Fibroblast of lung (primary cell): Measurements from ENCODE around the gene UGT1A3.

Experiments used
- EZH2 ChIP-seq: IDR thresholded peaks from 2 replicates; pipeline ENCODE4 v1.5.1; 2012; ENCODE audit warnings: low read length, control low read depth, mild to moderate bottlenecking; ENCODE audit errors: missing control alignments
- TF ChIP-seq, protein P1 (sequence below), 2 donors: IDR thresholded peaks in 1 of 2; conservative IDR thresholded peaks in 1 of 2; 1 replicate in 1 of 2; 2 replicates in 1 of 2; pipeline ENCODE4 v1.5.1; 2011 to 2012; ENCODE audit warnings: low read length in 2 of 2, control low read depth in 1 of 2, inconsistent platforms in 1 of 2, low read depth in 1 of 2, mild to moderate bottlenecking in 1 of 2

DNA sequence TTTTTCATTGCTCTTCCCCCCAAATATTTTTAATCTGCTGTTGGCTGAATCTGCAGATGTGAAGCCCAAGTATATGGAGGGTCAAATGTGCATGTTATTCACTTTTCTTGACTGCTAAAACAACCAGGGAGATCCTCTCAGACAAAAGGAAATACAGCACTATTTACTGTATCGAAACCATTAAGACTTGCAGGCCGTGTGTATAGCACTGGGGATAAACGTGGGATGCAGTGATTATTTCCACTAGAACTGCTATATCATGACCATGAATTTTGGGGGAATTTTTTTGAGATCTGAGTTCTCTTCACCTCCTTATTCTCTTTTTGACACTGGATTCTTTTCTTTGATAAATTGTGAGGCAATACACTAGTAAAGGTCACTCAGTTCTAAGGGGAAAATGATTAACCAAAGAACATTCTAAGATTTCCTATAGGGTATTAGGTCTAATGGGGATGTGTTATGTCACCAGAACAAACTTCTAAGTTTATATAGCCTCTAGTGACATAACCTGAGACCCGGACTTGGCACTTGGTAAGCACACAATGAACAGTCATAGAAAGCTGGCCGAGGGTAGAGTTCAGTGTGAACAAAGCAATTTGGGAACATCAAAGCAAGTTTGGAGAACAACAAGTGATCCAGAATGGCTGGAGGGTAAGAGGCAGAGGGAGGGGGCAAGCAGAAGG lies 16.4 kb downstream of the UGT1A3 start:
- TF ChIP-seq, protein P1, sequence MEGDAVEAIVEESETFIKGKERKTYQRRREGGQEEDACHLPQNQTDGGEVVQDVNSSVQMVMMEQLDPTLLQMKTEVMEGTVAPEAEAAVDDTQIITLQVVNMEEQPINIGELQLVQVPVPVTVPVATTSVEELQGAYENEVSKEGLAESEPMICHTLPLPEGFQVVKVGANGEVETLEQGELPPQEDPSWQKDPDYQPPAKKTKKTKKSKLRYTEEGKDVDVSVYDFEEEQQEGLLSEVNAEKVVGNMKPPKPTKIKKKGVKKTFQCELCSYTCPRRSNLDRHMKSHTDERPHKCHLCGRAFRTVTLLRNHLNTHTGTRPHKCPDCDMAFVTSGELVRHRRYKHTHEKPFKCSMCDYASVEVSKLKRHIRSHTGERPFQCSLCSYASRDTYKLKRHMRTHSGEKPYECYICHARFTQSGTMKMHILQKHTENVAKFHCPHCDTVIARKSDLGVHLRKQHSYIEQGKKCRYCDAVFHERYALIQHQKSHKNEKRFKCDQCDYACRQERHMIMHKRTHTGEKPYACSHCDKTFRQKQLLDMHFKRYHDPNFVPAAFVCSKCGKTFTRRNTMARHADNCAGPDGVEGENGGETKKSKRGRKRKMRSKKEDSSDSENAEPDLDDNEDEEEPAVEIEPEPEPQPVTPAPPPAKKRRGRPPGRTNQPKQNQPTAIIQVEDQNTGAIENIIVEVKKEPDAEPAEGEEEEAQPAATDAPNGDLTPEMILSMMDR (conservative IDR thresholded peaks at IDR 0.05 in 1 of 2, IDR thresholded peaks at IDR 0.05 in 1 of 2; ENCODE audit: low read depth in 1 of 2, low read length in 2 of 2), result no peak
- no peak for TF ChIP-seq EZH2
